ENCODE data around the gene COG6. TPM values are rescaled to one million over a fixed set of nuclear protein-coding genes. Genes with fewer than 3 reads are reported as not detected.

COG6 gene
- total RNA-seq, 3 donors from 2014 or later: 20.5 to 32.2 (median 21.6) TPM

DNA sequence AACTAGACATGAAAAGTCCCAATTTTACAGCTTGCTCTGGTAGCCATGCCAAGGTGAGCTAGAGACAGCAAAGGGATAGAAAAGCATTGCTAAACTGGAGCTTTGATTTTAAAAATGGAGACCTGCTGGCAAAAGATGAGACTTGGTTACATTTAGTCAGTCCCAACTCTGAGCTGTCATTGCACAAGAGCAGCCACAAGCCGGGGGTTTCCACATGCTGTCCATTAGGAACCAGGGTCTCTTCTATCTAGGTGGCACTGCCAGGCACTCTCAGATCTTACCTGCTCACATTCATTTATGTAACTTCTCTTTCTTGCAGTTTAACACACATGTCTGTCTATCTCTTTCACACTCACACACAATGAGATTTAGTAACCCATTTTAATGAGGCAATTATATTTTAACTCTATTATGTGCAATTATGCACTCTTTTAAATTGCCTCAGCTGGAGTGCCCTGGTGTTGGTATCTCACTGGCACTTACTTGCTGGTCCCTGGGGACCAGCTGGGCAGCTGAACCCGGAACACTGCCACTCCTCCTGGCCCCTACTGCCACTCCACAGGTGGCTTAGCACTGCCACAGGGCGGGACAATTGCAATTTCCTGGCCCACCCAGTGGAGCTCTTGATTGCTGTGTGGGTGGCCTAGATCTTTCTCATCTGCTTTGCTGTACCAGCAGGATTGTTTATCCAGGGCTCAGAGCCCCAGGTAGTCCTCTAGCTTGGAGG is 112.5 kb downstream of the COG6 start:
- no peaks in the 10 kb centered on the region for H3K27me3 ChIP-seq
- DNase-seq (ENCODE audit: low spot score in 2 of 2): no peak
- intact Hi-C loops (cut with DNase I; ENCODE audit: low total_unique reads): no loop called here
- H3K27ac ChIP-seq: no peak overlapping the region
- H3K9me3 ChIP-seq: no peaks in the 10 kb centered on the region
- H3K4me3 ChIP-seq: no peak overlapping the region
- no peaks in the 10 kb centered on the region for H3K4me1 ChIP-seq
- no peaks in the 10 kb centered on the region for H3K36me3 ChIP-seq
- TF ChIP-seq POLR2A (IDR thresholded peaks at IDR 0.05) (no peak), POLR2AphosphoS5 (IDR thresholded peaks at IDR 0.05) (no peak)
- TF ChIP-seq, protein P1, sequence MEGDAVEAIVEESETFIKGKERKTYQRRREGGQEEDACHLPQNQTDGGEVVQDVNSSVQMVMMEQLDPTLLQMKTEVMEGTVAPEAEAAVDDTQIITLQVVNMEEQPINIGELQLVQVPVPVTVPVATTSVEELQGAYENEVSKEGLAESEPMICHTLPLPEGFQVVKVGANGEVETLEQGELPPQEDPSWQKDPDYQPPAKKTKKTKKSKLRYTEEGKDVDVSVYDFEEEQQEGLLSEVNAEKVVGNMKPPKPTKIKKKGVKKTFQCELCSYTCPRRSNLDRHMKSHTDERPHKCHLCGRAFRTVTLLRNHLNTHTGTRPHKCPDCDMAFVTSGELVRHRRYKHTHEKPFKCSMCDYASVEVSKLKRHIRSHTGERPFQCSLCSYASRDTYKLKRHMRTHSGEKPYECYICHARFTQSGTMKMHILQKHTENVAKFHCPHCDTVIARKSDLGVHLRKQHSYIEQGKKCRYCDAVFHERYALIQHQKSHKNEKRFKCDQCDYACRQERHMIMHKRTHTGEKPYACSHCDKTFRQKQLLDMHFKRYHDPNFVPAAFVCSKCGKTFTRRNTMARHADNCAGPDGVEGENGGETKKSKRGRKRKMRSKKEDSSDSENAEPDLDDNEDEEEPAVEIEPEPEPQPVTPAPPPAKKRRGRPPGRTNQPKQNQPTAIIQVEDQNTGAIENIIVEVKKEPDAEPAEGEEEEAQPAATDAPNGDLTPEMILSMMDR (IDR thresholded peaks at IDR 0.05): no peak

- intact Hi-C loops (cut with DNase I; ENCODE audit: low total_unique reads): no loop called here
- no peaks in the 10 kb centered on the region for H3K4me1 ChIP-seq
- DNase-seq (ENCODE audit: low spot score in 2 of 2): no peak
- H3K27me3 ChIP-seq: no peaks in the 10 kb centered on the region
- no peak for TF ChIP-seq POLR2A (IDR thresholded peaks at IDR 0.05)
- TF ChIP-seq POLR2AphosphoS5 (IDR thresholded peaks at IDR 0.05): no peak
- TF ChIP-seq, protein P1 (IDR thresholded peaks at IDR 0.05): no peak
- H3K36me3 ChIP-seq: no peaks in the 10 kb centered on the region
- H3K4me3 ChIP-seq: no peak overlapping the region
- no peaks in the 10 kb centered on the region for H3K9me3 ChIP-seq
- H3K27ac ChIP-seq: no peak overlapping the region
Observed at GRCh38 chr13:39768962-39769361, 113.5 kb downstream of the COG6 start.

GRCh38 chr13:39770221-39771090 is 115.0 kb downstream of the COG6 start:
- H3K9me3 ChIP-seq: no peaks in the 10 kb centered on the region
- no peak for DNase-seq (ENCODE audit: low spot score in 2 of 2)
- TF ChIP-seq POLR2A (IDR thresholded peaks at IDR 0.05): no peak
- TF ChIP-seq, protein P1 (IDR thresholded peaks at IDR 0.05): no peak
- TF ChIP-seq POLR2AphosphoS5 (IDR thresholded peaks at IDR 0.05): no peak
- no peak overlapping the region for H3K27ac ChIP-seq
- no peak overlapping the region for H3K4me3 ChIP-seq
- H3K36me3 ChIP-seq: no peaks in the 10 kb centered on the region
- H3K27me3 ChIP-seq: no peaks in the 10 kb centered on the region
- no peaks in the 10 kb centered on the region for H3K4me1 ChIP-seq
- intact Hi-C loops (cut with DNase I; ENCODE audit: low total_unique reads): no loop called here

DNA sequence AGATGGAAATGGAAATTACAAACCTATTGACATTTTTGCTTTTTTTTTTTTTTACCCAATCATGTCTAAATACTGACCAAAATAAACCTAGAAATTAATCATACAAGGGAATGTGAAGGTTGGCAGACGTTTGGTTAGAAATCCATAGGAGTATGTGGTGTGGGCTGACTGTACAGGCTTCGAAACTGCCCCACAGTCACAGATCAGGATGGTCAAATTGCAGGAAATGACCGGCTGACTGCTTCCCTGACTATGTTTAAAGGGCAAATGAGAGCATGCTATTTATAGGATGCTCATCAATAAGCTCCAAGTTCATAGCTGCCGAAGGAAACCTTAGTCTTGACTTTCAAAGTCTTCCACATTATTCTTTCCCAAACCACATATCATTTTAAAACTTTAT is 118.4 kb downstream of the COG6 start:
- Histone ChIP-seq H3K27me3 (no peaks in the 10 kb centered on the region), H3K36me3 (no peaks in the 10 kb centered on the region), H3K9me3 (no peaks in the 10 kb centered on the region), H3K4me3 (no peak overlapping the region), H3K27ac (no peak overlapping the region), H3K4me1 (no peaks in the 10 kb centered on the region)
- no peak for TF ChIP-seq POLR2AphosphoS5 (IDR thresholded peaks at IDR 0.05)
- TF ChIP-seq POLR2A (IDR thresholded peaks at IDR 0.05): no peak
- TF ChIP-seq, protein P1 (IDR thresholded peaks at IDR 0.05): no peak
- intact Hi-C loops (cut with DNase I; ENCODE audit: low total_unique reads): no loop called here
- DNase-seq (ENCODE audit: low spot score in 2 of 2): no peak

GRCh38 chr13:39776439-39776838 is 121.0 kb downstream of the COG6 start:
- no peaks in the 10 kb centered on the region for H3K36me3 ChIP-seq
- no peaks in the 10 kb centered on the region for H3K27me3 ChIP-seq
- no peak overlapping the region for H3K4me3 ChIP-seq
- DNase-seq (ENCODE audit: low spot score in 2 of 2): no peak
- H3K9me3 ChIP-seq: no peaks in the 10 kb centered on the region
- no peaks in the 10 kb centered on the region for H3K4me1 ChIP-seq
- TF ChIP-seq POLR2AphosphoS5 (IDR thresholded peaks at IDR 0.05): no peak
- no peak for TF ChIP-seq POLR2A (IDR thresholded peaks at IDR 0.05)
- TF ChIP-seq, protein P1 (IDR thresholded peaks at IDR 0.05): no peak
- intact Hi-C loops (cut with DNase I; ENCODE audit: low total_unique reads): no loop called here
- H3K27ac ChIP-seq: no peak overlapping the region

Data from breast epithelium (tissue), 4 donors.